A549 treated with RU486 at 1 μM for 4 hours (cell line): ENCODE measurements around the gene HSBP1L1. TPM values are rescaled to one million over a fixed set of nuclear protein-coding genes. Genes with fewer than 3 reads are reported as not detected.

Experiments
- total RNA-seq: library from RNA; stranded (reverse); fragments of 200-300 nt; extraction: Qiagen RNA extraction; gene quantifications from 5 replicates; pipeline ENCODE4 v1.2.3, GENCODE V29; 2022; ENCODE audit warnings: low read depth

The HSBP1L1 gene
- 12.2 to 13.2 TPM (median 12.7 TPM) in 5 replicates for total RNA-seq

DNA sequence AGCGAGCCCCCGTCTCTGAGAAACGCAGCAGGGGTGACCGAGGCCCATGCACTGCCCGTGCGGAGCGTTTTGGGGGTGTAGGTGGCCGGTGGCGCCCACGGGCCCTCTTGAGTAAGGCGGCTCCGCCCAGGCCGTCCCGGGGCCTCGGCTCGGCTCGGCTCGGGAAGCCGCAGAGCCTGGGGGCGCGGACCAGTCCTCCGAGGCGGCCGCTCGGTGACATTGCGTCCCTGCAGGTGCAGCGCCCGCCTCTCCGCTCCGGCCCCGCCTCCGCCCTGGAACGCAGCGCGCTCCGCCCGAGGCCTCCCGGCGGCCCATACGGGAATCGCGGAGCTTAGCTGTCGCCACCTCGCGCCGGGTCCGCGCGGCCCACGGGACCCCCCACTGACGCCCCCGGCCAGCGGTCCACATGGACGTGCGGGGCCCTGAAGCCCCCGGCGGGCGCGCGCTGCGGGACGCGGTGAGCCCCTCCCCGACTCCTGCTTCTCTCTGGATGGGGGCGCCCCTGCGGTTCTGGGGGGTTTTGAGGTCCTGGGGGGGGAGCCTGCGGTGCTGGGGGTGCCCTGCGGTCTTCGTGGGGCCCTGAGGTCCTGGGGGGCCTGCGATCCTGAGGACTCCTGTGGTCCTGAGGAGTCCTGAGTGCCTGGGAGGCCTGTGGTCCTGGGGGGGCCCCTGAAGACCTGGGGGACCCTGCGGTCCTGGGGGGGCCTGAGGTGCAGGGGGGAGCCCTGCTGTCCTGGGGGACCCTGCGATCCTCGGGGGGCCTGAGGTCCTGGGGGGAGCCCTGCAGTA is at the start of gene HSBP1L1:
Gene HSBP1L1 (plus strand): TSS at position 314 of the 789 bp plus-strand sequence. CDS start 93 bp downstream, at position 407.

DNA sequence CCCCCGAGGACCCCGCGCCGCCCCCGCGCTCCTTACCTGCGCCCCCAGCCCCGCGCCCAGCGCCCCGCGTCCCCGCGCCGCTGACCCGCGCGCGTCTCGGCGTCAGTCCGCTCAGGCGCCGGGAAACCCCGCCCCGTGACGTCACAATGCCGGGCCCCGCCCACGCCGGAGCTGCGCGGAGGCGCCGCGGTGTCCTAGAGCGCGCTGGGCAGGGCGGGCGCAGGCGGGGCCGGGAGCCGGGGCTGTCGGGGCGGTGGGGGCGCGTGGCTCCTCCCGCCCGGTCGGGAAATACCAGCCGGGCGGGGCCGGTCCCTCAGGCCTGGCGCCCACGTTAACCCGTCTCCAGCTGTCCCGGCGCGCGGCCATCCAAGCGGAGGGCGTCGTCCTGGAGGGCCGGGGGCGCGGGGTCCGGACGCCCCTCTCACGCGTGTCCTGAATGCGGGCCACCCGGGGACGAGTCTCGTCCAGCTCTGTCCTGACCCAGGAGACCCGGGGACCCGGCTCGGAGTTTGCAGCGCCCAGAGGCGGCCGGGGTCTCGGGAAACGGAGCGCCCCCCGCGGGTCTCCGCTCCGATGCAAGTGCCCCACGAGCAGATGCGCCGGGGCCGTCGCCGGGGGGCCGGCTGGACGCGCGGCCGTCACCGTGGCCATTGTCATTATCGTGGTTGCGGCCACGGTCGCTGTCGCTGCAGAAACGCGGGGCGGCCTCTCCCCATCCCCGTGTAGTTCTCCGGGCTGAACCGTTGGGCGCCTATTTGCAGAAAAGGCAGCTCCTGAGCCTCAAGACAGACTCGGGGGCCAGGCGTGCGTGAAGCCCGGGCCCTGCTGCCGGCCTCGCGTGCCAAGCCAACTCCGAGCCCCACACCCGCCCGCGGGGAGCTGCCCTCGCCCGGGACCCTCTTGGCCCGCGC is 12.6 kb upstream of the HSBP1L1 start, which contains the start of gene SLC66A2:
Gene SLC66A2 (minus strand): TSS at position 109 of the 911 bp plus-strand sequence. CDS start 727 bp downstream, outside the sequence.

GRCh38 chr18:79988451-79989194 is 24.2 kb downstream of the HSBP1L1 start, which contains the start of gene TXNL4A:
Gene TXNL4A, minus strand, starts transcription at chr18:79988563. Its CDS starts 171 bp downstream, at chr18:79988392.

Other genes starting within 250 kb of the HSBP1L1 start
- gene KCNG2, start 166.7 kb upstream of the HSBP1L1 start, total RNA-seq = not detected in 5 replicates
- 10.8 to 19.1 TPM (median 16.9 TPM) in 5 replicates for gene SLC66A2, start 13.0 kb upstream of the HSBP1L1 start, total RNA-seq
- 84.5 to 157 TPM (median 147 TPM) in 5 replicates for gene TXNL4A, start 23.9 kb downstream of the HSBP1L1 start, total RNA-seq
- 29.6 to 31.1 TPM (median 30.4 TPM) in 5 replicates for gene RBFA, start 69.8 kb downstream of the HSBP1L1 start, total RNA-seq
- 10.0 to 12.1 TPM (median 11.6 TPM) in 5 replicates for gene ADNP2, start 144.6 kb downstream of the HSBP1L1 start, total RNA-seq